IPS-20b (cell line): ENCODE results near the gene EVX2.

Experiments used
- H3K27ac ChIP-seq: one replicate; pipeline ENCODE4 v1.5.1; 2013; ENCODE audit warnings: low read length
- H3K27me3 ChIP-seq: 2 replicates; pipeline ENCODE4 v1.6.1; 2013; ENCODE audit warnings: mild to moderate bottlenecking, low read length, inconsistent platforms; ENCODE audit not compliant: insufficient read depth
- H3K36me3 ChIP-seq: 2 replicates; pipeline ENCODE4 v1.6.1; 2013; ENCODE audit warnings: low read depth, mild to moderate bottlenecking, inconsistent platforms, low read length, moderate library complexity; ENCODE audit not compliant: insufficient read depth
- H3K4me1 ChIP-seq: 2 replicates; pipeline ENCODE4 v1.6.1; 2013; ENCODE audit warnings: mild to moderate bottlenecking, control low read depth, inconsistent platforms, low read length, moderate library complexity; ENCODE audit not compliant: insufficient read depth
- H3K4me3 ChIP-seq: 2 replicates; pipeline ENCODE4 v1.5.1; 2013; ENCODE audit warnings: mild to moderate bottlenecking, low read length, inconsistent platforms
- H3K9ac ChIP-seq: 2 replicates; pipeline ENCODE4 v1.6.1; 2013; ENCODE audit warnings: low read depth, mild to moderate bottlenecking, inconsistent platforms, low read length, moderate library complexity
- H3K9me3 ChIP-seq: 2 replicates; pipeline ENCODE4 v1.6.1; 2013; ENCODE audit warnings: mild to moderate bottlenecking, low read depth, low read length, inconsistent platforms; ENCODE audit not compliant: insufficient read depth

The EVX2 gene

DNA sequence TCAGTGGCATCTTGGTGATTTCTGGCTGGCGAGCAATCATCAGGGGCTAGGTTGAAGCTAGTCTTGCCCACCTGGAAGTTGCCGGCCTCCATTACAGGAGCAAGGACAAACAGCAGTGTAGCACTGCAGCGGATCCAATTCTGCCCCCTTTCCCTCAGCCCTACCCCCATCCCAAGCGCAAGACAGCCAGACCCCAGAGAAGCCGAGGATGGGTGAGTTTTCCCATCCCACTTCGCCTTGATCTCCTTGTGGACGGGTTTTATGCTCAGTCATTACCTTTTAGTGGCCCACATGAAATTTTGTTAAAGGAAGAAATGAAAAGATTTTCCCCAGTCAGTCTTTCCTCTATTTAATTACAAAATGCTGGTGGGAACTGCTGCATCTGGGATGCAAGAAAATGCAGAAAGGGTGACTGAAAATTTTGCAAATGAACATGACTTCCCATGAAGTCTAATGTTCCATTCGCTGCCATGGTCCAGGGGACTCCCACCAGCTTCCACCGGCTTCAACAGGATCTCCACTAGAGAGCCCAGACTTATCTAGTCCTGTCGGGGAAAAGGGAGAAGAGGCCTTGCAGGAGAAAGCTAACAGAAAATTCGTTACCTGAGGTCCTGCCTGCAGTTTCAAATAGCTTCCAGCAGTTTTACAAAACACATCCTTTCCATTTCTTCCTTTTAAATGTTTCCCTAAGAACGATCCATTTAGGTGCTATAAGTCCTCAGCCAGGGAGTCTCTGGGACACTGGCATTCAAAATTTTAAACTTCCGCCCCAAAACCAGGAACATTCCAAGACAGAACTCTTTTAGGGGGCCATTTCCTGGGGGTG, 36.8 kb upstream of the EVX2 start:
- Histone ChIP-seq H3K4me3 (no peak overlapping the region), H3K4me1 (no peaks in the 10 kb centered on the region), H3K36me3 (no peaks in the 10 kb centered on the region), H3K9me3 (peaks cover 13% of the 10 kb centered on the region), H3K27ac (no peak overlapping the region), H3K27me3 (peaks cover 100% of the 10 kb centered on the region), H3K9ac (no peak overlapping the region)

DNA sequence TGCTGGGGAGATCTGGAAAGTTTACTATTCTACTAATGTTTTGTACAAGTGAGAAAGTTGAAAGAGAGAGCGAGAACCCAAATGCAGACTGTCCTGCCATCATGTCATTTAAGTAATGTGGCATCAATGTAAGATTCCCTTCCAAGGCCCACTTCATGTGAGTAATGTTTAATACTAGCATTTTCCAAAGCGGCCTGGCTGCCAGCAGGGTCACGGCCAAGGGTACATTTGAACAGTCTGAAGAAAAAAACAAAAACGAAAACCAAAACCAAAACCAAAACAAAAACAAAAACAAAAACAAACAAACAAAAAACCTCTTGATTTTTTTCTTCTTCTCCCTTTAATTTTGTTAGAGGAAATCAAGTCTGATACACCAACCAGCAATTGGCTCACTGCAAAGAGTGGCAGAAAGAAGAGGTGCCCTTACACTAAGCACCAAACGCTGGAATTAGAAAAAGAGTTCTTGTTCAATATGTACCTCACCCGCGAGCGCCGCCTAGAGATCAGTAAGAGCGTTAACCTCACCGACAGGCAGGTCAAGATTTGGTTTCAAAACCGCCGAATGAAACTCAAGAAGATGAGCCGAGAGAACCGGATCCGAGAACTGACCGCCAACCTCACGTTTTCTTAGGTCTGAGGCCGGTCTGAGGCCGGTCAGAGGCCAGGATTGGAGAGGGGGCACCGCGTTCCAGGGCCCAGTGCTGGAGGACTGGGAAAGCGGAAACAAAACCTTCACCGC, 35.0 kb upstream of the EVX2 start:
- no peak overlapping the region for H3K4me3 ChIP-seq
- no peak overlapping the region for H3K9ac ChIP-seq
- no peaks in the 10 kb centered on the region for H3K4me1 ChIP-seq
- no peaks in the 10 kb centered on the region for H3K36me3 ChIP-seq
- no peak overlapping the region for H3K27ac ChIP-seq
- peaks cover 12% of the 10 kb centered on the region for H3K9me3 ChIP-seq
- H3K27me3 ChIP-seq: peaks cover 100% of the 10 kb centered on the region

DNA sequence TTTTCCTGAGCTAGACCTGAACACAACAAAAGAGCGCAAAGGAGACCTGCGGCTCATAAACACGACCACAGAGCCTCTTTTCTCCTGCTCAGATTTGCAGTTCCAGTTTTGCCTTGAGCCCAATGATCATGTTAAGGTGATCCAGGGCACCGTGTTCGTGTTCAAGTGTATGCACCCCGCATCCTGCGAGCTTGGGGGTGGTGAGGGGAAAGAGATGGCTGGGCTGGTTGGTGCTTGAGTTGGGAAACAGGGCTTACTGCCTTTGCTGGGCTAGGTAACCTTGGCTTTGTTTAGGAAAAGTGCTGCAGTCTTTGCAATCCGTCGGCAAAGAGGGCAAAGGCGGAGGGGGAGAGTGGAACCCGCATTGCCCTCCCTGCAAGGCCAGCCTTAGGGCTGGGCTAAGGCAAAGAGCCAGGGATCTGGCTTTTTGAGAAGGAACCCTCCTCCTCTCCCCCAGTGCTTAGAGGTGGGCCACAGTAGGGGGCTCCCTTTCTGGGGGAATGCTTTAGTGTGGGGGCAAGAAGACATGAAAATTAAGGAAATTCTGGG, 34.1 kb upstream of the EVX2 start:
- Histone ChIP-seq H3K27me3 (peaks cover 100% of the 10 kb centered on the region), H3K9ac (no peak overlapping the region), H3K4me3 (no peak overlapping the region), H3K9me3 (peaks cover 6% of the 10 kb centered on the region), H3K36me3 (no peaks in the 10 kb centered on the region), H3K27ac (no peak overlapping the region), H3K4me1 (no peaks in the 10 kb centered on the region)

DNA sequence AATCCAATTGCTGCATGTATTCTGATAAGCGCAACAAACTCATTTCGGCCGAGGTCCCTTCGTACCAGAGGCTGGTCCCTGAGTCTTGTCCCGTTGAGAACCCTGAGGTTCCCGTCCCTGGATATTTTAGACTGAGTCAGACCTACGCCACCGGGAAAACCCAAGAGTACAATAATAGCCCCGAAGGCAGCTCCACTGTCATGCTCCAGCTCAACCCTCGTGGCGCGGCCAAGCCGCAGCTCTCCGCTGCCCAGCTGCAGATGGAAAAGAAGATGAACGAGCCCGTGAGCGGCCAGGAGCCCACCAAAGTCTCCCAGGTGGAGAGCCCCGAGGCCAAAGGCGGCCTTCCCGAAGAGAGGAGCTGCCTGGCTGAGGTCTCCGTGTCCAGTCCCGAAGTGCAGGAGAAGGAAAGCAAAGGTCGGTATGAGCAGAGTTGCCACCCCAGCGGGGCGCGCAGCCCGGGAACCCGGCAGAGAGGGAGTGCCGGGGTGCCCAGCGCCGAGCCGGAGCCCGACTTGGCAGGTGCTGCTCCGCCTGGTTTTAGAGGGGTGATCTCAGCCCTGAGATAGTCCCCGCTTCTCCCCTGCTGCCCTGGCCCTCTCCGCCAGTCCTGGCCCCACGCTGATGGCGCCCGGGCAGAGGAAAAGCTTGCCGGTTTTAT, 33.5 kb upstream of the EVX2 start:
- no peaks in the 10 kb centered on the region for H3K4me1 ChIP-seq
- no peak overlapping the region for H3K27ac ChIP-seq
- no peaks in the 10 kb centered on the region for H3K36me3 ChIP-seq
- H3K9ac ChIP-seq: no peak overlapping the region
- H3K4me3 ChIP-seq: no peak overlapping the region
- H3K9me3 ChIP-seq: peaks cover 6% of the 10 kb centered on the region
- peaks cover 100% of the 10 kb centered on the region for H3K27me3 ChIP-seq

DNA sequence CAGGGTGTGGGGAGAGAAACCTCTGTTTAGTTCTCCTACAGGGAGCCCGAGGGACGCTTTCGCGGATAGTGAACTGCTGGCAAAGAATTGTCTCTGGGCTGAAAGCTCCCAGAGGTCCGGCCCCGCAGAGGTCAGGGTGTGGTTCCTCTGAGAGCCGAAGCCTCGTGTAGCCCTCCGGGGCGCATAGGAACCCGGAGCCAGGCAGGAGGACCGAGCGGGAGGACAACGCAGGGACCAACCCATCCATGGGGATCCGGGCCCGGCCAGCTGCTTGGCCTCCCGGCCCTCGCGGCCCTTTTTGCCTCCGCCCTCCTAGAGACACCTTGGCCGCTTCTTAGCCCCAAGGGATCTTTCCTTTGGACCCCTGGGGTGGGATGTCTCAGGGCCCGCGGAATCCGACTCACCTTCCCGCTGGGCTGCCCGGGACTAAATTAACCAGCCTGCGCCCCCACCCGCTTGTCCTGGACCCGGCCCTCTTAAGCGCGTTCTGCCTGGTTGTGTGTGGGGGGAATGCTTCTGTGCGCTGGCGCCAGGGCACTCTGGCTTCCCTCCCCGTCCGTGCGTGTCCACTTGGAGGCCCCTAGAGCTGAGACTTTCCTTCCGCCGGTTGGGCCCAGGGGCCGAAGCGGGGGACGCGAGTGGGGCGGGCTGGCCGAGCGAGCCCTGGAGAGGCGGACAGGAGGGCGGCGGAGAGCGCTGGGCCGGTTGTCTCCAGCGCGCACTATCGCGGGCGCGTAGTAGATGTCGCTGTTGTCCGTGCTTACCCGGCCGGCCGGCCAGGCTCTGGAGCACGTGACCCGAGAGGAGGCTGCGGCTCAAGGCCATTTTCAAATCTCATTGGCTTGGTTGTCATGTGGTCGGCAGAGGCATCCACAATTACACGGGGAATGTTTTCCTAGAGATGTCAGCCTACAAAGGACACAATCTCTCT, 32.4 kb upstream of the EVX2 start, which contains the start of gene HOXD10:
HOXD10 (plus strand) TSS at position 896 of the 931 bp plus-strand sequence. CDS start 56 bp downstream, outside the sequence.
- peaks cover 6% of the 10 kb centered on the region for H3K9me3 ChIP-seq
- H3K4me1 ChIP-seq: no peaks in the 10 kb centered on the region
- peaks cover 100% of the 10 kb centered on the region for H3K27me3 ChIP-seq
- H3K9ac ChIP-seq: no peak within 1 kb of the TSS
- no peaks in the 10 kb centered on the region for H3K36me3 ChIP-seq
- H3K4me3 ChIP-seq: no peak within 1 kb of the TSS
- no peak within 1 kb of the TSS for H3K27ac ChIP-seq

DNA sequence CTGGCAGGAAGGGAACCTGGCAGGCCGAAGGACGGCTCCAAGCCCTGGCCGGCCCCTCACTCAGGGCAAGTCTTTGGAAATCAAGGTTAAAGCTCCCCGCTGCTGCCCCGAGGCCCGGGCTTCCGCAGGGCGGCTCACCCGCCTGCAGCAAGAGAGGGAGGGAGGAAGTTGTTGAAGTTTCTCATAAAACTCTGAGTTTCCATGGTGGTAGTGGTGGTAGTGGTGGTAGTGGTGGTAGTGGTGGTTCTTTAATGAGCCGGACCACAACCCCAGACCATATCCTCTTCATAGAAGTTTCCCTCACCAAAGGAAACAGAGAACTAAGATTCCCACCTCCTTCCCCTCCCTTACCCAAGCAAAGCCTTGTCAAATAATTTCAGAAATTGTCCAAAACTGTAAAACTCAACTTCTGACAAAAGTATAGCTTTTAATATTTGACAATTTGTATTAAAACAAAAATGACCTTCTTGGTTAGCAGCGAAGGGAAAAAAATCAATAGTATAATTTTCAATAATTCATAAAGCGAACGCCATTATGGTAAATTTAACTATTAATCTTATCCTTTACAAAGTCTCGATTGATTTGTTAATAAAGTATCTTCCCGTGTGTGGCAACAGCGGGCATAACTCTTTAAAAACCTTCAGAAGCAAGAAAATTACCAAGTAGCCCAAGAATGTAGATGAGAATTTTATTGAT, 31.3 kb upstream of the EVX2 start:
- H3K27me3 ChIP-seq: peaks cover 100% of the 10 kb centered on the region
- no peak overlapping the region for H3K27ac ChIP-seq
- H3K4me3 ChIP-seq: no peak overlapping the region
- peaks cover 6% of the 10 kb centered on the region for H3K9me3 ChIP-seq
- H3K4me1 ChIP-seq: no peaks in the 10 kb centered on the region
- no peaks in the 10 kb centered on the region for H3K36me3 ChIP-seq
- no peak overlapping the region for H3K9ac ChIP-seq

DNA sequence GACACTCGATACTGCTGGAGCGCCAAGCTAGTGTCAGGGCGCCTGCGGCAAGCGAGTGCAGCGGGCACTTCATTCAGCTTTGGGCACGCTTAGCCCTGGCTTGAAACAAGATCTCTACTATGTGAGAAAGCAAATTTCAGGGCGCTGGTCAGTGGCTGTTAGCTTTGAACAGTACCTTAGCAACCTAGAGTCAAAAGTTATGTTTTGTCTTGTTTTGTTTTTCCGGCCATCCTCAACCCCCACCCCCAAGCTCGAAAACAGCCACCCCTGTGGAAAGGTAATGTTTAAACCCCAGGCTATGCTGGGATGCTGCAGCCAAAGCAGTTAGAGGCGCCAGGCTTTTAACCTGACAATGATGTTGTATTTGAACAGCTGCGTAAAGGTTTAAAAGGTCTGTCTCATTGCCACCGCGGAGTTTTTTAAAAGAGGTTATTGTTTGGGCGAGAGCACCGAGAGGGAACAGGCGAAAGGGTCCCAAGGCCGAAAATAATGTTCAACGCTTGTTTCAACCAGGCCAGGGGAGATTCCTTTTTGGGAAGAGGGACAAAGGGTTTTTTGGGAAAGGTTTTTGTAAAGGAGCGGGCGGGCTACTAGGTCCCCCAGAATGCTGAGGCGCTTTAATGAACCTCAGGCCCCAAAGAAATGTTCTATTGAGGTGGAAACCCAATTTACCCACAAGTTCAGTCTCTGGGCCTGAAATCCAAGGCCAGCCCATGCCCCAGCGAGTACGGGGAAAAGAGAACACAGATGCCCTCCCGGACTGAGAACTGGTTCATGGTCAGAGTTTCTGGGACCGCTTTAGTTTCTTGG, 30.6 kb upstream of the EVX2 start:
- no peak overlapping the region for H3K27ac ChIP-seq
- H3K4me1 ChIP-seq: no peaks in the 10 kb centered on the region
- H3K9me3 ChIP-seq: peaks cover 6% of the 10 kb centered on the region
- no peak overlapping the region for H3K9ac ChIP-seq
- peaks cover 100% of the 10 kb centered on the region for H3K27me3 ChIP-seq
- no peaks in the 10 kb centered on the region for H3K36me3 ChIP-seq
- no peak overlapping the region for H3K4me3 ChIP-seq

DNA sequence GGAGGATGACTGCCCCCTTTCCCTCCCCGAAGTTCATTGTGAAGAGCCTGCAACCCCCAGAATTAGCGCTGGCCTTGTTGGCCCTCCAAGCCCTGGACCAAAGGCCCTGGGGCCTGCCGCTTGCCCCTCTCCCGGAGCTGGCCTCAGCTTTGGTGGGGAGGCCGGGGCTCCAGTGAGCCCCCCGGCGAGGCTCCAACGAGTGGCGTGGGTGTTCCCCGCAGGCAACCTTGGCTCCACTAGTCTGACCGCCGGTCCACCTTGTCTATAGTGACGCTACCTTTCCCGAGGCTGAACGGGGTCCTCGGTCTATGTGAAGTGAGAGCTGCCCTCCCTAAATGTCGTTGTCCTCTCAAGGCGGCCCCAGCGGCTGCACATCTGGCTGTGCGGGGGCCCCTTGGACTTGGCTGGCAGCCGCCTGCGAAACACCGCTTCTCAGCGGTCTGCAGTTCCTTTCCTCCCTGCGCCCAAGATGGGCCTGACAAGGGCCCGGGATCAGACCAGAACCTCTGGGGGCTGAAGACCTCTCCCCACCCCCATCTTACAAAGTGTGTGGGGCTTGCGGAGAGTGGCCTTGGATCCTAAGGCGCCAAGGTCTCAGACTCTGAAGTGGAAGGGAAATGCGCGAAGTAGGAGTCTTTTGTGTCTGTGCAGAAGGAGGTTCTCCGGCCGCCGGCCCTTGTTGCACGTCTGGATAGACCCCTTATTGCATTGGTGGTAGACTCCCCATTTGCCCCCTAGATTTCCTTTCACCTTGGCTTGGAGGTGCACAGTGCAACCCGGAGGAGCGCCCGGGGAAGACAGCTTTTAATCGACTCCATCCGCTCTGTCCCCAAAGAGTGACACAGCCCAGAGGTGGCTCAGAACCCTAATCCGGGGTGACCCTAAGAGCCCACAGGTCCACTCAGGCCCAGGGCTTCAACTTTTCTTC, 28.9 kb upstream of the EVX2 start:
- peaks cover 6% of the 10 kb centered on the region for H3K9me3 ChIP-seq
- H3K4me1 ChIP-seq: no peaks in the 10 kb centered on the region
- peaks cover 100% of the 10 kb centered on the region for H3K27me3 ChIP-seq
- H3K27ac ChIP-seq: no peak overlapping the region
- H3K9ac ChIP-seq: no peak overlapping the region
- no peaks in the 10 kb centered on the region for H3K36me3 ChIP-seq
- H3K4me3 ChIP-seq: no peak overlapping the region

DNA sequence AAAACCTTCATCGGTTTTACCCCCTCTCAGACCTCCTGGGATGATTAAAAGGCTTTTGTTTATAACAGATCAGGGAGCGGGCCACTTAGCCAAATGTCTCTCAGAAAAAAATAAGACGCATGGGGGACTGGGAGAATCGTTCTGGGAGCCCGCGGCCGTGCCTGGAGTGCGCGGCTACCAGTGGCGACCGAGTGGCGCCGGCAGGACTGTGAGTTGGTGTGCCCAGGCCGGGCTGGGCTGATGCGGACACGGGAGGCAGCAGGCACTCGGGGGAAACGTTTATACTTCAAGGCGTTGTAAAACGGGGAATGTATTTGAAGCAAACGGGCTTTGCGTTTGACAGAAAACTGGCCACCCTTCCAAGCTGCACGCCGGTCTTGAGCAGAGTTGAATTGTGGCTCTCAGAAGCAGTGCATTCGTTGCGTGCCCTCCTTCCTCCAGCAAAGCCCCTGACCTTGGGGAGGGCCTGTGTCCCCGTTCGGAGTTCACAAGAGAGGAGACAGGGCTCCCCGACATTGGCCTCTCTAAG, 28.1 kb upstream of the EVX2 start:
- Histone ChIP-seq H3K9ac (no peak overlapping the region), H3K27ac (no peak overlapping the region), H3K27me3 (peaks cover 100% of the 10 kb centered on the region), H3K36me3 (no peaks in the 10 kb centered on the region), H3K9me3 (peaks cover 4% of the 10 kb centered on the region), H3K4me3 (no peak overlapping the region), H3K4me1 (no peaks in the 10 kb centered on the region)
